DOHH2 (cell line): ENCODE data around the gene KIF25.

ENCODE experiments used
- H3F3A ChIP-seq: fragments of 200-600 bp; sonication (generic), shearing (Covaris generic); 2 replicates; pipeline ENCODE4 v1.6.0; 2016; ENCODE audit warnings: antibody characterized with exemption, mild to moderate bottlenecking; ENCODE audit not compliant: control insufficient read depth, insufficient read depth
- H3K27ac ChIP-seq: fragments of 200-600 bp; sonication (generic); 2 replicates; pipeline ENCODE4 v1.5.1; 2014; ENCODE audit warnings: low read depth, mild to moderate bottlenecking, low read length, moderate library complexity
- H3K27me3 ChIP-seq: fragments of 200-600 bp; sonication (generic); 2 replicates; pipeline ENCODE4 v1.6.1; 2014; ENCODE audit warnings: mild to moderate bottlenecking, low read length, mixed read lengths; ENCODE audit not compliant: control insufficient read depth
- H3K36me3 ChIP-seq: fragments of 200-600 bp; sonication (generic); 2 replicates; pipeline ENCODE4 v1.6.1; 2014; ENCODE audit warnings: mild to moderate bottlenecking, low read length, moderate library complexity, mixed read lengths; ENCODE audit not compliant: control insufficient read depth
- H3K4me1 ChIP-seq: fragments of 200-600 bp; sonication (generic); 2 replicates; pipeline ENCODE4 v1.6.1; 2014; ENCODE audit warnings: mild to moderate bottlenecking, low read length, mixed read lengths; ENCODE audit not compliant: control insufficient read depth
- H3K4me2 ChIP-seq: fragments of 200-600 bp; sonication (generic); 2 replicates; pipeline ENCODE4 v1.6.0; 2014; ENCODE audit warnings: mild to moderate bottlenecking, low read length, moderate library complexity
- H3K4me3 ChIP-seq: fragments of 200-600 bp; sonication (generic); 2 replicates; pipeline ENCODE4 v1.5.1; 2014; ENCODE audit warnings: mild to moderate bottlenecking, low read length, mixed read lengths
- H3K79me2 ChIP-seq: fragments of 200-600 bp; sonication (generic); 2 replicates; pipeline ENCODE4 v1.6.1; 2014; ENCODE audit warnings: mild to moderate bottlenecking, low read length, mixed read lengths; ENCODE audit not compliant: control insufficient read depth
- H3K9me2 ChIP-seq: fragments of 200-600 bp; sonication (generic); replicated peaks from 2 replicates; pipeline ENCODE4 v1.6.1; 2014; ENCODE audit warnings: mild to moderate bottlenecking, low read length, mixed read lengths; ENCODE audit not compliant: control insufficient read depth
- H3K9me3 ChIP-seq: fragments of 200-600 bp; sonication (generic); 2 replicates; pipeline ENCODE4 v1.6.1; 2014; ENCODE audit warnings: antibody characterized with exemption, low read length, mixed read lengths; ENCODE audit not compliant: control insufficient read depth, insufficient read depth
- H4K20me1 ChIP-seq: fragments of 200-600 bp; sonication (generic); 2 replicates; pipeline ENCODE4 v1.6.0; 2014; ENCODE audit warnings: low read depth, mild to moderate bottlenecking, antibody characterized with exemption, low read length, moderate library complexity; ENCODE audit not compliant: control insufficient read depth, insufficient read depth
- CTCF ChIP-seq: fragments of 200-600 bp; sonication (generic); IDR thresholded peaks from one replicate; pipeline ENCODE4 v1.5.1; 2014; ENCODE audit warnings: antibody characterized with exemption, mild to moderate bottlenecking, low read depth, low read length; ENCODE audit not compliant: poor library complexity, severe bottlenecking
- EZH2phosphoT487 ChIP-seq: fragments of 200-600 bp; sonication (generic); IDR thresholded peaks from 2 replicates; pipeline ENCODE4 v1.6.1; 2017; ENCODE audit warnings: borderline replicate concordance, mild to moderate bottlenecking, antibody characterized with exemption, low read length, moderate library complexity, mixed read lengths

Gene KIF25

GRCh38 chr6:167987396-167988153, 9.9 kb upstream of the KIF25 start:
- H3K27me3 ChIP-seq, result no peaks in the 10 kb centered on the region
- H3K4me2 ChIP-seq, result no peak overlapping the region
- TF ChIP-seq CTCF (no peak), EZH2phosphoT487 (no peak)
- H3K4me1 ChIP-seq, result no peaks in the 10 kb centered on the region
- no peaks in the 10 kb centered on the region for H3K9me2 ChIP-seq
- H3K36me3 ChIP-seq, result no peaks in the 10 kb centered on the region
- no peaks in the 10 kb centered on the region for H3F3A ChIP-seq
- no peak overlapping the region for H3K27ac ChIP-seq
- H3K4me3 ChIP-seq, result no peak overlapping the region
- H3K79me2 ChIP-seq, result no peaks in the 10 kb centered on the region
- H4K20me1 ChIP-seq, result no peaks in the 10 kb centered on the region
- no peaks in the 10 kb centered on the region for H3K9me3 ChIP-seq

GRCh38 chr6:167988154-167988495, 9.3 kb upstream of the KIF25 start:
- no peaks in the 10 kb centered on the region for H3K27me3 ChIP-seq
- no peak overlapping the region for H3K4me2 ChIP-seq
- no peaks in the 10 kb centered on the region for H3K9me2 ChIP-seq
- H3K9me3 ChIP-seq, result no peaks in the 10 kb centered on the region
- no peaks in the 10 kb centered on the region for H3K79me2 ChIP-seq
- no peak overlapping the region for H3K27ac ChIP-seq
- H4K20me1 ChIP-seq, result no peaks in the 10 kb centered on the region
- H3K4me1 ChIP-seq, result no peaks in the 10 kb centered on the region
- no peak for TF ChIP-seq CTCF
- no peak for TF ChIP-seq EZH2phosphoT487
- no peaks in the 10 kb centered on the region for H3K36me3 ChIP-seq
- H3F3A ChIP-seq, result no peaks in the 10 kb centered on the region
- no peak overlapping the region for H3K4me3 ChIP-seq

GRCh38 chr6:167988945-167989841, 8.3 kb upstream of the KIF25 start:
- no peaks in the 10 kb centered on the region for H4K20me1 ChIP-seq
- no peaks in the 10 kb centered on the region for H3F3A ChIP-seq
- no peaks in the 10 kb centered on the region for H3K9me2 ChIP-seq
- H3K27me3 ChIP-seq, result no peaks in the 10 kb centered on the region
- no peaks in the 10 kb centered on the region for H3K36me3 ChIP-seq
- H3K4me3 ChIP-seq, result no peak overlapping the region
- no peaks in the 10 kb centered on the region for H3K4me1 ChIP-seq
- no peaks in the 10 kb centered on the region for H3K9me3 ChIP-seq
- H3K4me2 ChIP-seq, result no peak overlapping the region
- TF ChIP-seq CTCF (no peak), EZH2phosphoT487 (no peak)
- H3K27ac ChIP-seq, result no peak overlapping the region
- H3K79me2 ChIP-seq, result no peaks in the 10 kb centered on the region
